ENCODE results near the gene GNAL.
"Not testable (repeated sequence)": the region's sequence is repeated elsewhere in the genome, so short reads cannot be mapped to it uniquely, and the experiment has no call there.

Gene GNAL

GRCh38 chr18:11688972-11689668 lies at the start of gene GNAL:
GNAL (plus strand) TSS chr18:11689264; CDS start chr18:11689564, 300 bp downstream.
- DNase-seq = peak; percentile 79

DNA sequence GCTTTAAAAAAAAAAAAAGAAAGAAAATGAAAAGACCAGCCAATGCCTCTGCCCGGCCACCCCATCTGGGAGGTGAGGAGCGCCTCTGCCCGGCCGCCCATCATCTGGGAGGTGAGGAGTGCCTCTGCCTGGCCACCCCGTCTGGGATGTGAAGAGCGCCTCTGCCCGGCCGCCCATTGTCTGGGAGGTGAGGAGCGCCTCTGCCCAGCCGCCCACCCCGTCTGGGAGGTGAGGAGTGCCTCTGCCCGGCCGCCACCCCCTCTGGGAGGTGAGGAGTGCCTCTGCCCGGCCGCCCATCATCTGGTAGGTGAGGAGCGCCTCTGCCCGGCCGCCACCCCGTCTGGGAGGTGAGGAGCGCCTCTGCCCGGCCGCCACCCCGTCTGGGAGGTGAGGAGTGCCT lies 41.8 kb upstream of the GNAL start:
- not testable (repeated sequence) for DNase-seq

GRCh38 chr18:11647804-11648203 lies 41.3 kb upstream of the GNAL start:
- not testable (repeated sequence) for DNase-seq

- DNase-seq = no peak
These were observed 39.2 kb upstream of the GNAL start for GRCh38 chr18:11649839-11650238.

- DNase-seq = no peak
These were observed 37.2 kb upstream of the GNAL start for GRCh38 chr18:11651899-11652298.

DNA sequence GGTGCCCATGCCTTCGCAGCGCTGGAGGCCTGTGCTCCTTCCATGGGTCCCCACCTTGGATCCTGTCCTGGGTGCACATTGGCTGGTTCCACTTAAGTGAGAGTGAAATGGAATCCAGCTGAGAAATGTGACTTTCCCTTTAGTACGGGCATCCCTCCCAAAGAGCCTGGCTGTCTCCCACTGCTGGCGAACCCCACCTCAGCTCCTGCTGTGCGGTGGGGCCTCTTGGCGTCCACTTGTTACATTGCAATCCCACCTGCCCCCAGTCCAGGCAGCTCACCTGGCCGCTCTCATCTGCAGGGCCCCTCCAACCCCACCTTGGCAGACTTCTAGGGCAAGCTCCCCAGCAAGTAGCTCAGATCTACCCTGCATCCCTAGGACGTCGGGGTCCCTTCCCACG lies 35.5 kb upstream of the GNAL start:
- no peak for DNase-seq

- DNase-seq = peak; percentile 12
These were observed 34.1 kb upstream of the GNAL start for GRCh38 chr18:11654736-11655605.

DNA sequence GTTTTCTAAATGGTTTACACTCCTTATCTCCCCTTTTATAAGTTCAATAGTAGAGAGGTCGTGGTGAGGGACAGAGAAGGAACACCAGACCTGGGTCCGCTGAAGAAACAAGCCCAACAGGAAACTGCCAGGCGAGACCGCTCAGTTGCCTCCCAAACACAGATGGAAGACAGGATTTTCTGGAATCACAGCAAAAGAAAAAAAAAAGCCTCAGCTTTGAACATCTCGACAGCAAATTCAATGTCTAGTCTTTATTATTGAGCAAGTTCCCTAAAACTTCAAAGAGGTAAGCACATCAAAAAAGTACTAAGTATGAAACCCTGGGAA lies 33.5 kb upstream of the GNAL start:
- DNase-seq = no peak

DNA sequence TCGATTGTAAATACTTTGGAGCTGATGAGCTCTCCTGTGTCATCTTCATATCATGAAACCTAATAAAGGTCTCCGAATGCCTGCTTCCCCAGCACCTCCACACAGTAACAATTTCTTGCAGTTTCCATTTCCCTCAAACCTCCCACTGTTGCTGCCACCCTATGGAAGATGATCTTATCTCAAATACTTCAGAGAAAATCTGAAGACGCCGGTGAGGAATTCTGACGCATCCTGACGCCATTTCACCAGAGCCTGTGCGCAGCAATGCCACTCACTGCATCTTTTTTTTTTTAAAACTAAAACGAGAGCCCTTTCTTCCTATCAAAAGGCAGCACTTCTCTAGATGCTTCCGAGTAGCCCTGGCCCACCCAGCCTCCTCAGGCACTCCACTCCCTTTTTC lies 31.9 kb upstream of the GNAL start:
- no peak for DNase-seq

- DNase-seq = no peak
These were observed 31.5 kb upstream of the GNAL start for GRCh38 chr18:11657554-11657953.

DNA sequence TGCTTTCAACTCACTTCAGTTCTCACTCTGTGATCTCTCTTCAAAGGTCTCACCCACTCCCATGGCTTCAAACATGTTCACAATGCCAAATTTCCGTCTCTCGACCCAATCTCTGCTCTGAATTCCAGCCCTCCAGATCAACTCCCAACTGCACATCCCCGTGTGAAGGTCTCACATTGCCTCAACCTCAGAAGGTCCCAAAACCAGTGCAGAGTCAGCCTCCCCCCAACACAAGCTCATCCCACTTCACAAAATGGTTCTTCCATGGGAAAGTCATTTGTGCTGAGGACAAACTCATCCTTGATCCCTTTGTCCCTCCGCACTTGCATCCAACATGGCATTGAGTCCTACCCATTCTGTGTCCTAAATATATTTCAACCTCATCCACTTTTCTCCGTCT lies 31.0 kb upstream of the GNAL start:
- no peak for DNase-seq

DNA sequence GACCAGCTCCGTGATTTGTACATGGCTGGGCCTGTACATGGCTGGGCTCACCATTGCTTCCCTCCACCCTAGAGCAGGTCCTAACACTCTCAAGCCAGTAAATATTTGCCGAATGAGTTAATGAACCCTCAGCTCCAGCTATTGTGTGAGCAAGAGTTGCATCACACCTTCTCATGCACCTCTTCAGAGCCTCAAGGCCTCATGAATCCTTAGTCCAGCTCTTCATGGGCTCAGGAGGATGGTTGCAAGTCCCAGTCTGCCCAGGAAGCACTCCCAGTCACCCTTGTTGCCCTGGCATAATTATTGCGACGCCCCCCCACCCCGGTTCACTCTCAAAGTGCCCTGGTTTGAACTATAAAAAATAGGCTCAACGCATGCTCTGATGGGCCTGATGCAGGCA lies 30.1 kb upstream of the GNAL start:
- no peak for DNase-seq

GRCh38 chr18:11660691-11661090 lies 28.4 kb upstream of the GNAL start:
- DNase-seq = no peak

DNA sequence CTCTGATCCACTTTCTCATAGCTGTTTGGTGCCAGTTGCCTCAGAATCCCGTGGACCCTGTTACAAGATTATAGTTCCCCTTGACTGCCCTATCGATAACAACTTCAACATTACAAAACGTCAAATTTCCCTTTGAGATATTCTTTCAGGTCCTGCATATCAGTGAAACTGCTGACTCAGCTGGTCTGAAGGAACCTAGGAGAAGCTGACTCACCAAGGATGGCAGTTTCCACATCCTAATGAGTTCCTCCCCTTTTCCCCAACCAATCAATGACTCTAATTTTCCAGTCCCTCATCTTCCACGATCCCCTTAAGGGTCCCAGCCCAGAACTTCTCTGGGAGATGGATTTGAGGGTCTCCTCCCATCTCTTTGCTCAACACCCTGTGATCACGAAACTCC lies 27.6 kb upstream of the GNAL start:
- no peak for DNase-seq

GRCh38 chr18:11663439-11664029 lies 25.5 kb upstream of the GNAL start:
- no peak for DNase-seq

GRCh38 chr18:11664286-11664685 lies 24.8 kb upstream of the GNAL start:
- no peak for DNase-seq

GRCh38 chr18:11665146-11665545 lies 23.9 kb upstream of the GNAL start:
- DNase-seq = no peak

- DNase-seq = no peak
These were observed 23.5 kb upstream of the GNAL start for GRCh38 chr18:11665587-11665986.

- no peak for DNase-seq
These were observed 22.9 kb upstream of the GNAL start for GRCh38 chr18:11666176-11666575.

- no peak for DNase-seq
These were observed 22.2 kb upstream of the GNAL start for GRCh38 chr18:11666831-11667230.

DNA sequence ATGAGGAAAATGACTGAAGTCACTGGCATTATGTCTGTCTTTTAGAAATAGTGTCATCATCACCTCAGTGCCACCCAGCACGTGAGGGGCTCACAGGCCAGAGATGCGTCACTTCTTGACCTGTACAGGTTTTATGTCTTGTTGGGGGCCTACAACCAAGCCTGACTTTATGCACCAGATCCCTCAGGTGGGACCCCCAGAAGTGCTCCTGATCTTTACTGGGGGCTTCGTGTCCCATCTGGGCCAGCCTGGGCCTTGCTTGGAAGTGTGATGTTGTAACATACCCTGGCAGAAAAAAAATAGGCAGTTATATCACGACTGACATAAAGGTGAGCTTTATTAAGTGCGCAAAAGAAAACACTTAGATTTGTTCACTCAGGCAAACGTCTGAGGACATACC lies 21.5 kb upstream of the GNAL start:
- DNase-seq = no peak

DNA sequence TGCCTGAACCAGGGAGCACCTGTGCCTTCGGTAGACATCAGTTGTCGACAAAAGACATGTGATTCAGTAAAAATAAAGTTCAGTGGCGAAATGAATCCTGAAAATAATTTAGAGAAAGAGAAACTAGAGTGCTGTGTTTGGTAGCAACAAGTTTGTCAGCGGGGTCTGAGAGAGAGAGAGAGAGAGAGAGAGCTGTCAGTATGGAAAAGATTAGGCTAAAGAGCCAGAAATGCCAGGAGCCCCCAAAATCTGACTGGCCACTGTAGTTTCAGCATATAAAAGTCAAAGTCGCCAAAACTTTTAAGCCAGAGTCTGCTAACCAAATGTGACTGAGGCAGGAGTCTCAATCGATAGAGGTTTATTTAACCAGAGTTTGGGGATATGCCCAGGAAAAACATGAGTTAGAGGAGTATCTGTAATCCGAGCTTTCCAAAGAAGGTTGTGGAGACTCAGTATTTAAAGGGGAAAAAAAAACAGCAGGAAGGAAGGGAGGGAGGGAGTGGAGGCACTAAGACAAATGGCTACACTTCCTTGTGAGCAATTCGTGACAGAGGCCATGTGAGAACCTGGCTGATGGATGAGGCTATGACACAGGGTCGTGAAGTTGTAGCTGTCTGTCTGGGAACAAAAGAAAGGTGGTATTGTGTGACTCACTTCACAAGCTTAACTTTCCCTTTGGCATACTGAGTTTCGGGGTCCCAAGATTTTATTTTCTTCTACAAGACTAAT lies 20.5 kb upstream of the GNAL start:
- DNase-seq = no peak

DNA sequence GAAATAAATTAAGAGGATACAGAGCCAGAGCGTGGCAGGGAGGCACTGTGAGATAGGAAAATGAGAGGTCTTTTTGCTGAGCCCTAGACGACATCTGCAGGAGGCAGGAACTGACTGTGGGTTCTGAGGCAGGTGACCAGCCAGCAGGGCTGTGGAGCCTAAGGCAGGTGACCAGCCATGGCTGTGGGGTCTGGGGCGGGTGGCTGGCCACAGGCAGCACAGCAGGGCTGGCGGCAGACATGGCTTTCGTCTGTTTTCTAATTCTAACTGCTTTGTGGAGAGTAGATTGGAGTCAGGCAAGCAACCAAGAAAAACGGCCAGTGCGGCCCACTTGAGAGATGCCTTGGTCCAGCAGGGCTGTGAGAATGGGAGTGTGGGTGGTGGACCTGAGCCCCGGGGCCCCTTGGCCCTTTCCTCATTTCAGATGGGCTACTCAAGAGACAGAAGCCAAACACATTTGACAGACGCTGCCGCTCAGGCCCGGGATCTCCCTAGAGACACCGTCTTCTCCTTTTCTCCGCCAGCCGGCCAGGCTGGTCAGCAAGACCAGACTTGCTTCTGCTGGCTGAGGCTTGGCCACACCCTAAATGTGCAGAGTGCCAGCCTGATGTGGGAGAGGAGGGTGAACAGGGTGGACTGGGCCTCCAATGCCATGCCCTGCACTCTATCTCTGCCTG lies 19.7 kb upstream of the GNAL start:
- no peak for DNase-seq

All from fibroblast of upper back skin (primary cell).